ENCODE results near the gene KIAA0232. TPM values are rescaled to one million over a fixed set of nuclear protein-coding genes. Genes with fewer than 3 reads are reported as not detected.

The KIAA0232 gene
- total and polyA plus RNA-seq, 9 of the 15 experiments (the other 6 are each of a cell fraction or from before 2014, with no cell fraction given), result 3.5 to 17.4 (median 13.0) TPM

GRCh38 chr4:6826781-6827508 lies 44.4 kb downstream of the KIAA0232 start (continued):
- no peak for TF ChIP-seq ZNF449 (CRISPR knock-in tag; IDR thresholded peaks at IDR 0.05)
- TF ChIP-seq HDAC1 (IDR thresholded peaks at IDR 0.05), result peak in 1 of 2 experiments; percentile 64; a peak in 2 of 4 replicates
- TF ChIP-seq ILF3 (IDR thresholded peaks at IDR 0.05; ENCODE audit: borderline replicate concordance), result no peak
- TF ChIP-seq, protein P1, sequence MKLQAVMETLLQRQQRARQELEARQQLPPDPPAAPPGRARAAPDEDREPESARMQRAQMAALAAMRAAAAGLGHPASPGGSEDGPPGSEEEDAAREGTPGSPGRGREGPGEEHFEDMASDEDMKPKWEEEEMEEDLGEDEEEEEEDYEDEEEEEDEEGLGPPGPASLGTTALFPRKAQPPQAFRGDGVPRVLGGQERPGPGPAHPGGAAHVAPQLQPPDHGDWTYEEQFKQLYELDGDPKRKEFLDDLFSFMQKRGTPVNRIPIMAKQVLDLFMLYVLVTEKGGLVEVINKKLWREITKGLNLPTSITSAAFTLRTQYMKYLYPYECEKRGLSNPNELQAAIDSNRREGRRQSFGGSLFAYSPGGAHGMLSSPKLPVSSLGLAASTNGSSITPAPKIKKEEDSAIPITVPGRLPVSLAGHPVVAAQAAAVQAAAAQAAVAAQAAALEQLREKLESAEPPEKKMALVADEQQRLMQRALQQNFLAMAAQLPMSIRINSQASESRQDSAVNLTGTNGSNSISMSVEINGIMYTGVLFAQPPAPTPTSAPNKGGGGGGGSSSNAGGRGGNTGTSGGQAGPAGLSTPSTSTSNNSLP (IDR thresholded peaks at IDR 0.05; ENCODE audit: borderline replicate concordance, low read depth, low read length), result peak; percentile 79
- TF ChIP-seq, protein P2, sequence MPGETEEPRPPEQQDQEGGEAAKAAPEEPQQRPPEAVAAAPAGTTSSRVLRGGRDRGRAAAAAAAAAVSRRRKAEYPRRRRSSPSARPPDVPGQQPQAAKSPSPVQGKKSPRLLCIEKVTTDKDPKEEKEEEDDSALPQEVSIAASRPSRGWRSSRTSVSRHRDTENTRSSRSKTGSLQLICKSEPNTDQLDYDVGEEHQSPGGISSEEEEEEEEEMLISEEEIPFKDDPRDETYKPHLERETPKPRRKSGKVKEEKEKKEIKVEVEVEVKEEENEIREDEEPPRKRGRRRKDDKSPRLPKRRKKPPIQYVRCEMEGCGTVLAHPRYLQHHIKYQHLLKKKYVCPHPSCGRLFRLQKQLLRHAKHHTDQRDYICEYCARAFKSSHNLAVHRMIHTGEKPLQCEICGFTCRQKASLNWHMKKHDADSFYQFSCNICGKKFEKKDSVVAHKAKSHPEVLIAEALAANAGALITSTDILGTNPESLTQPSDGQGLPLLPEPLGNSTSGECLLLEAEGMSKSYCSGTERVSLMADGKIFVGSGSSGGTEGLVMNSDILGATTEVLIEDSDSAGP (CRISPR knock-in tag; IDR thresholded peaks at IDR 0.05), result no peak
- no peak for TF ChIP-seq ZNF740 (CRISPR knock-in tag; IDR thresholded peaks at IDR 0.05)
- no peak for TF ChIP-seq ZNF740 (tag; IDR thresholded peaks at IDR 0.05)
- TF ChIP-seq DACH1 (IDR thresholded peaks at IDR 0.05; ENCODE audit: partially characterized antibody), result no peak
- TF ChIP-seq, protein P3, sequence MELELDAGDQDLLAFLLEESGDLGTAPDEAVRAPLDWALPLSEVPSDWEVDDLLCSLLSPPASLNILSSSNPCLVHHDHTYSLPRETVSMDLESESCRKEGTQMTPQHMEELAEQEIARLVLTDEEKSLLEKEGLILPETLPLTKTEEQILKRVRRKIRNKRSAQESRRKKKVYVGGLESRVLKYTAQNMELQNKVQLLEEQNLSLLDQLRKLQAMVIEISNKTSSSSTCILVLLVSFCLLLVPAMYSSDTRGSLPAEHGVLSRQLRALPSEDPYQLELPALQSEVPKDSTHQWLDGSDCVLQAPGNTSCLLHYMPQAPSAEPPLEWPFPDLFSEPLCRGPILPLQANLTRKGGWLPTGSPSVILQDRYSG (tag; conservative IDR thresholded peaks at IDR 0.05; ENCODE audit: low read depth), result no peak
- no peak for TF ChIP-seq SREBF2 (CRISPR knock-in tag; IDR thresholded peaks at IDR 0.05)
- TF ChIP-seq MTA3 (IDR thresholded peaks at IDR 0.05; ENCODE audit: borderline replicate concordance), result 0 out of 2 replicates have a peak, but pooled peaks have one; percentile 45
- no peak for TF ChIP-seq GABPB2 (CRISPR knock-in tag; conservative IDR thresholded peaks at IDR 0.05)
- no peak for TF ChIP-seq ZNF3 (CRISPR knock-in tag; IDR thresholded peaks at IDR 0.05)
- TF ChIP-seq ZNF282 (CRISPR knock-in tag; IDR thresholded peaks at IDR 0.05), result no peak
- TF ChIP-seq ZBTB8A (IDR thresholded peaks at IDR 0.05; ENCODE audit: partially characterized antibody), result no peak
- no peak for TF ChIP-seq ZNF143 (CRISPR knock-in tag; IDR thresholded peaks at IDR 0.05)
- TF ChIP-seq CBX8 (IDR thresholded peaks at IDR 0.05; ENCODE audit: borderline replicate concordance, extremely low read depth, low read depth, low read length, poor library complexity, severe bottlenecking), result no peak
- TF ChIP-seq SOX6 (IDR thresholded peaks at IDR 0.05), result peak; percentile 85
- no peak for TF ChIP-seq MEF2D (tag; conservative IDR thresholded peaks at IDR 0.05; ENCODE audit: low read depth)
- TF ChIP-seq YBX1 (IDR thresholded peaks at IDR 0.05), result no peak

Measured in K562 (cell line).